A549 treated with DMSO at 1 μM for 4 hours (cell line): Measurements from ENCODE around the gene SMIM35. TPM values are rescaled to one million over a fixed set of nuclear protein-coding genes. Genes with fewer than 3 reads are reported as not detected.

Source experiments
- total RNA-seq: library from RNA; stranded (reverse); fragments of 200-300 nt; extraction: Qiagen RNA extraction; gene quantifications from 5 replicates; pipeline ENCODE4 v1.2.3, GENCODE V29; 2022; ENCODE audit warnings: low read depth

SMIM35 gene
- total RNA-seq, result not detected in 5 replicates

DNA sequence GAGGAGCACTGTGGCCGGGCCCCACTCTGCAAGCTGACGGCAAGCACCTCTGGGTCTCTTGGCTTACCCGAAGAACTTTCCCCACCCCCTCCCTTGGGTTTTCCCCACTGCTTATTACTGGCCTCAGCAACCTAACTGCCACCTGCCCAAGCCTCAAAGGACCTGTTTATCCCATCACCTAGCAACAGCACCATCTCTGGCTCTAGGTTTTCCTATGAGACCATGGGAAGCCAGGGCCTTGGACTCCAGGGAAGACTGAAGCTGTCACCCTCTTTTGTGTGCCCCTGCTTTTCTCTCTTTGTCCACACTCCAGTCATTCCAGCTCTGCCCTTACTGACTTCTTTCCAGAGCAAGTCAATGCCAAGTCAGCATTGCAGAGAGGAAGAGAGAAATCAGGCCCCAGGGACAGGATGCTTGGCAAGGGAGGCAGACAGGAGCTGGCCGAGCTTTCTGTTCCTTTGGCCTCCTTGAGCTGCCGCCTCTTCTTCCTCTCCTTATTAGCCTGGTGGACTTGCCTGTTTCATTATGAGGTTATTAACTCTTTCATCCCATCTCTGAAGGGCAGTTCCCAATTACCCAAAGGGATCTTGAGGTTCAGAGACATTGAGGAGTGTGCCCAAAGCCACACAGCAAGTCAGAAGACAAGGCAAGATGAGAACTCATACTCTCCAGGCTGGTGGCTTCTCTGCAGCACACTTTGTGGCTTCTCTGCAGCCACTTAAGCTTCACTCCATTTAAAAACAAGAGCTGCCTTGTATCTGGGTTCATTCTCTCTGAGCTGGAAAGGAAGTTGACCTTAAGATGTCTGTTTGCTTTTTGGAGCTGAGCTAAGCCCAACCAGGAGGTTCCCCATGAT, at the start of gene SMIM35:
Gene SMIM35 (minus strand): TSS at position 51 of the 856 bp plus-strand sequence. CDS start 206 bp downstream, outside the sequence.

DNA sequence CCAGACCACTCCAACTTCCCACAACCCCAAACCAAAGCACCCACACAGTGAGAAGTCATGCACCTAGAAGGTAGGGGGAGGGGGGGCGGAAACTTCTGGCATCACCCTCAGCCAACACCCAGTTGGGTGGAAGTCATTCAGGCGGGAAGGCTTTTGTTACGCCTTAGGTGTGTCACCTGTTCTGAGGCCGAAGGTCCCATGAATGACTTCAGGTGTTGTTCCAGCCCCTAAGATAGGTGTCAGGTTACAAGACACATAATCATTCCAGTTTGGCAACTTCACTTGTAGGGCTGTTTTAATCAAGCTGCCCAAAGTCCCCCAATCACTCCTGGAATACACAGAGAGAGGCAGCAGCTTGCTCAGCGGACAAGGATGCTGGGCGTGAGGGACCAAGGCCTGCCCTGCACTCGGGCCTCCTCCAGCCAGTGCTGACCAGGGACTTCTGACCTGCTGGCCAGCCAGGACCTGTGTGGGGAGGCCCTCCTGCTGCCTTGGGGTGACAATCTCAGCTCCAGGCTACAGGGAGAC, 9.9 kb downstream of the SMIM35 start, which contains the start of gene TMPRSS4:
Gene TMPRSS4 (plus strand): TSS at position 325 of the 528 bp plus-strand sequence. CDS start 225 bp downstream, outside the sequence.

DNA sequence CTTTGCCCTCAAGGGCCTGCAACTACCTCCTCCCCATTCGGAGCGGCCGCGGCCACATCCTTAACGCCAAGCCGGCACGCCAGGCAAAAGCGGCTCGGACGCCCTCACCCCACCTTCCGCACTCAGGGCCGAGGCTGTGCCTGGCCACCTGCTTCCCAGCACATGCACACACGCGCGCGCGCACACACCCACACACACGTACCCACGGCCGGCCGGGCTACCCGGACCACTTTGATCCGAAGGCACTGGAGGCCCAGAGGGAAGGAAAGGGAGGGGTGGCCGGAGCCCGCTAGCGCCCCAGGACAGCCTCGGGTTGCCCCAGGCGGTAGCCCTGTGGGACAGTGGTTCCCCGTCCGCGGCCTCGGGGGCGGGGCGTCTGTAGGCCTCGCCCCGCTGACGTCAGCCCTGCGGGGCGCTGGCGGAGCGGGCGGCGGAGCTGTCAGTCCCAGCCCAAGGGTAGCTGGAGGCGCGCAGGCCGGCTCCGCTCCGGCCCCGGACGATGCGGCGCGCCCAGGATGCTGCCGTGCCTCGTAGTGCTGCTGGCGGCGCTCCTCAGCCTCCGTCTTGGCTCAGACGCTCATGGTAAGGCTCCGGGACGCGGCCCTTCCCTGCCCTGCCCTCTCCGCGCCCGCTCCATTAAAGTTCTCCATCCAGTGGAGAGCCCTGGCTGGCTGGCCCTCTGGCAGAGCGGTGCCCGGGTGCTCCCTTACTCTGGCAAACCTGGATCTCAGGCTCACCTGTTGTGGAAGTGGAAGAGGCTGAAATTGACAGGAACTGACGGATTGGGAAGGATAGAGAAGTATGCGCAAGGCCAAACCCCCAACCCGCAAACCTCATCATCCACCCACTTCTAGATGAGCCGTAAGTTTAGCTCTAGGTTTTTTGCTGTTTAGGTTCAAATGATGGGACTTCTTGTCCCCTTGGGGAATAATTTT, 100.5 kb downstream of the SMIM35 start, which contains the start of gene IL10RA:
Gene IL10RA (plus strand): TSS at position 442 of the 935 bp plus-strand sequence. CDS start 74 bp downstream, at position 516.

Other genes starting within 250 kb of the SMIM35 start
- gene FXYD6, start 210.3 kb downstream of the SMIM35 start, total RNA-seq, result 0.17 to 0.52 TPM (median 0.23 TPM) in 5 replicates
- gene TMPRSS13, start 157.6 kb downstream of the SMIM35 start, total RNA-seq, result not detected in 5 replicates
- 0.07 to 0.34 TPM (median 0.18 TPM) in 4 of 5 replicates, not detected in the other for gene IL10RA, start 100.6 kb downstream of the SMIM35 start, total RNA-seq
- 0.13 TPM in 1 of 5 replicates, not detected in the others for gene TMPRSS4, start 9.9 kb downstream of the SMIM35 start, total RNA-seq
- 0.02 to 0.06 TPM (median 0.05 TPM) in 5 replicates for gene SCN4B, start 65.9 kb upstream of the SMIM35 start, total RNA-seq
- gene SCN2B, start 89.7 kb upstream of the SMIM35 start, total RNA-seq, result not detected in 5 replicates
- gene JAML, start 138.0 kb upstream of the SMIM35 start, total RNA-seq, result not detected in 5 replicates
- 0.35 to 0.45 TPM (median 0.40 TPM) in 5 replicates for gene MPZL3, start 165.4 kb upstream of the SMIM35 start, total RNA-seq
- 0.08 TPM in 1 of 5 replicates, not detected in the others for gene MPZL2, start 177.3 kb upstream of the SMIM35 start, total RNA-seq
- gene CD3E, start 217.8 kb upstream of the SMIM35 start, total RNA-seq, result not detected in 5 replicates